GM03348 (cell line): Measurements from ENCODE around the gene DDC.
"Not testable (repeated sequence)": the region's sequence is repeated elsewhere in the genome, so short reads cannot be mapped to it uniquely, and the experiment has no call there.

Experiments used
- DNase-seq: peaks from one replicate; pipeline ENCODE4 v3.0.0; 2012; ENCODE audit warnings: low spot score

The DDC gene

DNA sequence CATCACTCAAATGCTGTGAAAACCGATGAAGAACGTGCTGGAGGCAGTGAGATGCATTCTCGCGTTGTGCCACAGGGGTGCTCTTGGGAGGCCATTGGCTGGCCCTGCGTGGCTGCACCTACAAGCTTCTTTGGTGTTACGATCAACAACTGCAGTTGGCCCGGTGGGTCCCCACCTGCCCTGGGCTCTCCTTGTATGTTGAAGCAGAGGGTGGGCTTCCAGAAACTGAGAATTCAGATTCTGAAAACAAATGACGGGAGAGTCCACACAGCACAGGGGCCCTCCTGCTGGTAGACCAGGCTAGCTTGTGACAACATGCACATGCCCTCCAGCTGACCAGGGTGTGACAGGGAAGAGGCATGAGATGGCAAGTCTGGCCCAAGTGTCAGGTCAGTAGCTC is 23.7 kb upstream of the DDC start:
- no peak for DNase-seq

DNA sequence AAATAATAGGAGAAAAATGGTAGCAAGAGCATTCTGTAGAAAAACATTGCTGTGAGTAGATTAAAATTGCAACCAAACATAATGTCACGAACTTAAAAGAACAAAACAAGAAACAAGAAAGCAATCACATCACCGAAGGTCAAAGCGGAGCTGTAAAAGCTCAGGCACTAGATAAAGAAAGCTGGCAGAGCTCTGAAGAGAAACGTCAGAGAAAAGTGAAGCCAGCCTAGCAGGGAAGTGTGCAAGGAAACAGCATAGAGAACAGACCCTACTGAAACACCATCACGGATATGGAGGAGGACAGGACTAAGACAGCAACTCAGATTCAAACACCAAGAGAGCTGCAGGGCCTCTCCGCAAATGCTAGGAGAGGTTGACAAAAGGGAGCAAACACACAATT is 22.5 kb upstream of the DDC start:
- no peak for DNase-seq

DNA sequence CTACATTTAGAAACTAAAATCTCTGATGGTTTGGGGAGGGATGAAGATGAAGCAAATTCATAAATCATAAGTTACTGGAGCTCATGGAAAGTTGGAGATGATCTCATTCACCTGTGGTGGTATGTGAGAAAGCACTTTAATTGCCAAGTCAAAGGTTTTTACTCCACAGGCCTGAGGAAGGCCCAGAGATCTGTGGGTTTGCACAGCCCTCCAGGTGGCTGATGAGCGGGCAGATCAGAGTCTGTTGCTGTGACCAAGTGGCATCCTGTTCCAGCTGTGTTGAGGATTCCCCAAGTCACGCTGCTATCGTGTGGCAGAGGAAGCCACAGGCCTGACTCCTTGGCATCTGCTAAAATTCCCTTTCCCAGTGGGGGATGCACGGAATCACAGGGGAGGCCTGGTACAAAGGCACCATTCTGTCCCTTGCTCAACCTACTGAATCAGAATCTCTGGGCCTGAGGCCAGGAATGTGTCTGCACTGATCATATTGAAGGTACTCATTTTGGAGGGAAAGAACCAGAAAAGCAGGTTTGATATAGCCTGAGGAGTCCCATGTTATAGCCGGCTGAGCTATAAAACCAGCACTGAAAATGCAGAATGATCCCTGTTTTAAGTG is 19.7 kb upstream of the DDC start:
- DNase-seq = no peak

DNA sequence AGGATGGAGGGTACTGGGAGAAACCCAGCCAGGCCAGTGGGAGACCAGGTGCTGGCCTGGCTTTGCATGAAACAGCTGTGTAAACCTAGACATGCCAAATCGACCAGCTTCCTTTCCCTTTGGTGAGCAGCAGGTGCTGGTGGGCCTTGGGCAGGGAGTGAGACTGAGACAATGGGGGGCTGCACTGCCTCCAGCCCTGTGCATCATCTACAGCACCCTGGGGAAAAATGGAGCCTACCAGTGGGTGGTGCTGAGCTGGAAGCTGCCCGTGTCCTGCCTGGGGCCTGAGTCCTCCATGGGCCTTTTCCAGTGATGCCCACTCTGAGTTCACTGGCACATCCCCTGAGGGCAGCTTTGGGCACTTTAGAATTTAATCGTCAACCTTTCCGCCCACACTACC is 19.2 kb upstream of the DDC start:
- no peak for DNase-seq

DNA sequence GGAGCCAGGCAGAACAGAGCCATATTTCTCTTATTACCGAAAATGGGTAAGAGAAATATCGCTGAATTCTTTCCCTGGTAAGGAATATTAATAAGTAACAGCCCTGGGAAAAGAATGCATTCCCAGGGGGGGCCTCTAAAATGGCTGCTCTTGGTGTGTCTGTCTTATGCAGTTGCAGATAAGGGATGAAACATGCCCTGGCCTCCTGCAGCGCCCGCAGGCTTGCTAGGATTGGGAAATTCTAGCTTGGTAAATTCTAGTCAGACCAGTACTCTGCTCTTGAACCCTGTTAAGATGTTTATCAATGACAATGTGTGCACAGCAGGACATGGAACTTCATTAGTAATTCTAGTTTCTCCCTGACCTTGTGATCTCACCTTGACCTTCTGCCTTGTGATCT is 18.1 kb upstream of the DDC start:
- not testable (repeated sequence) for DNase-seq

DNA sequence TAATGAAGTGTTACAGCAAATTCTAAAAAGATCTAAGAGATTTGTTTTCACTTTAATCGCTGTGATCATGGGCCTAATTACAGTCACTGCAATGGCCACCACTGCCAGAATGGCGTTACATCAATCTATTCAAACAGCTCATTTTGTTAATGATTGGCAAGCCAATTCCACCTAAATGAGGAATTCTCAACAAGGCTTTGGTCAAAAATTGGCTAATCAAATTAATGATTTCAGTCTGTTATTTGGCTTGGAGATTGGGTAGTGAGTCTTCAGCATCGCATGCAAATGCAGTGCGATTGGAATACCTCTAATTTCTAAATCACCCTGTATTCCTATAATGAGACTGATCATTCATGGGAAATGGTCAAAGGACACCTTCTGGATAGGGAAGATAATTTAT is 17.1 kb upstream of the DDC start:
- DNase-seq = not testable (repeated sequence)

DNA sequence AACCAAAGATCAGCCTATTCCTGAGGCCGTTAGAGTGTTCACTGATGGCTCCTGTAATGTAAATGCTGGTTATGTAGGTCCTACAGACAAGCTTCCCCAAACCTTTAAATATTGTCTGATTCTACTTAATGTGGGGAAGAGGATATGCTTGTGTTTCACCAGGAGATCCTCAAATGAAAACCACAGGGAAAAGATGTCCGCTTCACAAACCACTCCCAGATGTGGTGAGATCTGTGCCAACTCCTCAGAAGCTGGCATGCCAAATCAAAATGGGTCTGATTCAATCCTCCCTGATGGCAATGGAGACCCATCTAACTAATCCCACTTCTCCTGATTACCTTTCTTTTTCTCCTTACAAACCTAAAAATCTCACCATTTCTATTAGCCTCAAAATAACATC is 15.5 kb upstream of the DDC start:
- DNase-seq = not testable (repeated sequence)

DNA sequence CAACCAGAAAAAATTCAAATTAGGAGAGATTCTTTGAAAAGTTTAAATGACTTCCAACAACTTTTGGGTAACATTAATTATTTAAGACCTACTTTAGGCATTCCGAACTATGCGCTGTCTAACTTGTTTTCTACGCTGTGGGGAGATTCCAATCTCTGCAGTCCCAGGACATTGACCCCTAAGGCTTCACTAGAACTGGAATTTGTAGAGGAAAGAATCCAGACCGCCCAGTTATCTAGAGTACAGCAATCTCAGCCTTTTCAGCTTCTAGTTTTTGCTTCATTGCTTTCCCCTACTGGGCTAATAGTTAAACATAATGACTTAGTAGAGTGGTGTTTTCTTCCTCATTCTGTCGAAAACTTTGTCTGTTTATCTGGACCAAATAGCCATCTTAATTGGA is 14.9 kb upstream of the DDC start:
- DNase-seq = no peak

DNA sequence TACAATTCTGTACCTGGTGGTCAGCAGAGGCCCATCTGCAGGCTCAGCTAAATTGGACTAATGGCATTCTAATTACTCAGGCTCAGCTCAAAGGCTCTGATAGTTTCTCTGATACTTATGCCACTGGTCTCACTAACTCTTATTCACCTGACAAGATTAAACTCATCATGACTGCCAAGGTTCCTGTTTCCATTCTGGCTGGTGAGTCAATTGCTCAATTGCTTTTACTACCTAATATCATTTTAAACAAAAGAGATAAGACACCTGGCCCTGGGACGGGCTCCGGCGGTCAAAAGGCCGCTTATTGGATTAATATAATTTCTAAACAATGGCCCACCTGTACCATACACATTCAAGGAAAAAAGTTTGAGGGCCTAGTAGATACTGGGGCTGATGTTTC is 12.9 kb upstream of the DDC start:
- DNase-seq = not testable (repeated sequence)

DNA sequence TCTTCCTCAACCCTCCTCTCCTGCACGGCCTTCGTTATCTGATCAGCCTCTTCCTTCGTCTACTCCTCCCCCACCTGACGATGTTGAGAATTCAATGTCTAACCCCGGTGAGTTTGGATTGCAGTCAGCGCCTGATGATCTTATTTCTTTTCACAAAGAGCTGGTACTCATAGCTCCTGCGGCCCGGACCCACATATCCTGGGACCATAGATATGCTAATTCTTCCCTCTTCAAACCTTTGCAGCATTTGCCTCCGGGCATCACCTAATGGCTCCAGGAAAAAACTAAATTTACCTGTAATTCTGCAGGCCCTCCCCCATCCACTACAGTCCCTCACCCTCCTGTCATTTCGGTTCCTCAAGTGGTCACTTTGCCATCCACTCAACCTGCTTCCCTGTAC is 12.4 kb upstream of the DDC start:
- no peak for DNase-seq

DNA sequence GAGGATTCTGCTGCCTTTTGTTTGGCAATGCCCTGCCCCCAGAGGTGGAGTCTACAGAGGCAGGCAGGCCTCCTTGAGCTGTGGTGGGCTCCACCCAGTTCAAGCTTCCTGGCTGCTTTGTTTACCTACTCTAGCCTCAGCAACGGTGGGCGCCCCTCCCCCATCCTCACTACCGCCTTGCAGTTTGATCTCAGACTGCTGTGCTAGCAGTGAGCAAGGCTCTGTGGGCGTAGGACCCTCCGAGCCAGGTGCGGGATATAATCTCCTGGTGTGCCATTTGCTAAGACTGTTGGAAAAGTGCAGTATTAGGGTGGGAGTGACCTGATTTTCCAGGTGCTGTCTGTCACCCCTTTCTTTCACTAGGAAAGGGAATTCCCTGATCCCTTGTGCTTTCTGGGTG is 11.2 kb upstream of the DDC start:
- DNase-seq = not testable (repeated sequence)

DNA sequence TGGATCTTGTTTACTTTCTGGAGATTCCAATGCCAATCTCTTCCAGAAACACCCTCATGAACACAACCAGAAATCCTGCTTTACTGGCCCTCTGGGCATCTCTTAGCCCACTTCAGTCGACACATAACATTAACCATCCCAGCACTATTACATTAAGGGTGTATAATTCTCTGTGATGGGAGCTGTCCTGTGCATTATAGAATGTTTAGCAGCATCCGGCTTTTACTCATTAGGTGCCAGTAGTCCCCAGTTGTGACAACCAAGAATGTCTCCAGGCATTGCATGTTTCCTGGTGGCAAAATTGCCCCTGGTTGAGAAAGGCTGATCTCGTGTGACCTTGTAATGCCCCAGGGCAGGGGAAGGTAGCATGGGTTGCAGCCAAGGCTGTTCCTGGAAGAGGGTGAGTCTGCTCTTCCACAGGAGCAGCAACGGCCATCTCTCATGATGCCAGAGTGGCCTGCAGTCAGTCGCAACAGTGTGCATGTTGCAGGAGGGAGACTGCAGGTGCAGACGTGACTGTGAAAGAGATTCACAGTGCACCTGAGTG is 2.6 kb upstream of the DDC start:
- DNase-seq = no peak

DNA sequence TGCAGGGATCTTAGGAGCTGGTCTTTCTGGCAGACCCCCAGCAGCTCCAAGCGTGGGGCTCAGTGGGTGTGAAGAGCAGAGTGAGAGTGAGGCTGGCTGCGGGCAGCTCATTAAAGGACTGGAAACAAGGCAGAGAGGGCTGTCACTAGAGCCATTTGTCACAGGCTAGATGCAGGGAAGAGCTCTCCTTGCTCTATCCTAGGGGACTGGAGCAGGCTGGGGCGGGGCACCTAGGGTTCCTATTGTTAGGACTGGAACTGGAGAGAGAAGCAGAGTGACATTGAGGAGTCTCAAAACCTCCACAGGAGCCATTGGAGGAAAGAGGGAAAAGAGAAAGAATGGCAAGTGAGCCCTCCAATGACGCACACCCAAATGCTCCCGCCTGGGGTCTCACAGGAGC is 772 bp upstream of the DDC start:
- DNase-seq = no peak

DNA sequence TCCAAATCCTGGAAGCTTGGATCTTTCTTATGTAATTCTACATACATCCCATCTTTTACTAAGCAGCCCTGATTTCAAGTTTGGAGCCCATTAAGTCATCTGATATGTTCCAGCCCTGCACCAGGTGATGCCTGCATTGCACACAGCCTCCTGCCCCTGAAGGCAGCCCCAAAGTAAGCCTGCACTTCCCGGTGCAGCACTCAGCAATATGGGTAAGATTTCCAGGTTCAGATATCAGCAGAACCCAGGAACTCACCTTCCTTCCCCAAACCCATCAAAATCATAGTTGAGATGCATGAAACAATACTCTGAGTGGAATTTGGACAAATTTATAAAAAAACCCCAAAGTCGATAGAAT is 333 bp upstream of the DDC start:
- no peak for DNase-seq

DNA sequence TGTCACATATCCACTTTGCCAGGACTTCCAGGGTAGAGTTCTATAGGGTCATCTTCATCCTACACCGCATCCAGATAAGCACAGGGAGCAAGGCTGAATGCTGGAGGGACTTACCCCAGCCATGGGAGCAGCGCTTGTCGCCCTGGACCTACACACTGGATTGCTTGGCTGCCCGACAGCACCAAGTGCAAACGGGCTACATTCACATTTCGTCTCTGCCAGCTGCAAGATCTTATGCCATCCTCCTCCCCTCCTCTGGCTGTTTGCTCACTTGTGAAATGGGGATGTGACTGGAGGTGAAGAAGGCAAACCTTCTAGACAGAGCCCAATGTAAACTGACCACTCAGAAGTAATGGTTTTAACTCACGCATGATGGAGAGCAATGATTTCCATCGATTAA is 1.0 kb downstream of the DDC start:
- no peak for DNase-seq

DNA sequence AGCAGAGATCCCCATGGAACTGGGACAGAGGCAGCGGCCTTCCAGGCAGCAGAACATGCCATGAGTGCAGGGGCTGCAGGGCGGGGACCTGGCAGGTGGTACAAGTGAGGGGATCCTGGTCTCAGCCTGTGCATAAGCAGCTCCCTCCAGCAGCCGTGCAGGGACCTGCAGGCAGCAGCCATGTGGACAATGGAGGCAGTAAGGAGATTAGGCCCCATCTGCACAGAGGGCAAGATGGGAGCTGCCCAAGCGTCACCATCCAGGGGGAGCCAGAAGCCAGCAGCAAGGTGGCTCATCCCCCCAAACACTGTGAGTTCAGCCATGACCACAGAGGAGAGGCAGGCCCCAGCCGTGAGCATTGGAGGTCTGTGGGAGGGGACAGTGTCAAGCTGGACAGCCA is 3.1 kb downstream of the DDC start:
- DNase-seq = no peak

DNA sequence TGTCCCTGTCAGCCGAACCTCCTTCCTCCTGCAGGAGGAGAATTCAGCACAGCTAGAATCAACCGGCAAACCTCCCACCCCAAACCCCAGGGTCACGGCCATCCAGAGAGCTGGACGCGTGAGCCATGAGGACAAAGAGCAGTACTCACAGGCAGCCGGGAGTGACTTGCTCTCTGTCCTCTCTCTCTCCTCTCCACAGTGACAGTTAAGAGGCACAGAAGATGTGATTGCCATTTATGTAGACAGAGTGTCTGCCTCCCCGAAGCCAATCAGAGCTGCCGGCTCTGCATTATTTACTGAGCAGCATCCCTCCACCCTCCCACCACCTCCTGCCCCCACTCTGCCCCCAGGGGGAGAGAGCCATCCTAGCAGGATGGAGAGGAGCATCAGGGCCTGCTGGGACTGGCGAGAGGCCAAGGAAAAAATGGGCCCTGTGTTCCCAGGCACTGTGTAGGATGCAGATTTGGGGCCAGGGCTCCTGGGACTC is 4.3 kb downstream of the DDC start:
- no peak for DNase-seq

DNA sequence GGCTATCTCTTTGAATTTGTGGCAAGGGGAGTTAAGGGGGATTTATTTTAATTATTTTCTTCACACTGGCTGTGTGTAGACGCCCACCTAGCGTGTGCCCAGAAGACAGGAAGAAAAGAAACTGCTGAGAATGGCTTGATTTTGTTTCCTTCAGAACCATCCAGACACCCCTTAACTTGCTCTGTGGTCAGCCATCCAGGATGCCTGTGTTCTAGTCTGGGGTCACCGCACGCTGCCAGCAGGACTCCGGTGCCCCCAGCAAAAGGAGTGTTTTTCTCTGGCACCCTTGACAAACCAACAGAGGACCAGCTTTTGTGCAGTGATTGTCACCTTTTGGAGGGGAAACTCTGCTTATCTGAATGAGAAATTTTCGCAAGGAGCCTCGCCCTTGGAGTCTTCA is 5.3 kb downstream of the DDC start:
- no peak for DNase-seq

DNA sequence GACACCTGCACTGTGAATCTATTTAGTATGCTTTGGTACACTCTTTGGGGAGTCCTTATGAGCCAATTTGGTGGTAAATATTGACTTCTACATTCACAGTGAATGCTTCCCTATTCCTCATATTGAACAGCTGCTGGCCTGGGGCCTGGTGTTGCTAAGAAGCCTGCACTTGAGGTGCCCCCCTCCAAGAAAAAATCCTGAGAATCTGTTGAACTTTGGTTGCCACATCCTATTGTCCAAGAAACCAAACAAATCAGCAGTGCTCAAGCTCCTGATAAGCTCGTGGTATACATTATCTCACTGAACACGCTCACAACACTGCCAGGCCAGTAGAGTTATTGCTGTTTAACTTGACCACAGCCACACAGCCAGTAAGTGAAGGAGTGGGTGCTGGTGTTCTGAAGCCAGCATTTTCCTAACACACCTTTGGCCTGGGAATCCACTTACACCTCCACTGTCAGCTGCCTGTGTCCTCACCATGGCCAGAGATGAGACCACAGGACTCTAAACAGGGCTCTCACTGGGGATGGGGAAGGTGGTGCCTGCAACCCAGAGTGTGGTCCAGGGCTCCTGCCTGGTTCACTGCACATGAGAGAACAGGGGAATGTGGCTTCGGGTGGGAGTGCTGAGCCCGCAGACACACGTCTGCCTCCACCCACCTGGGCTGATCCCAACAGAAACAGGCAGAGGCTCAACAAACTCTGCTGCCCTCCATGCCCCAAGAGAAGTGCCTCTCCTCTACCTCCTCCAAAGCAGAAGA is 6.7 kb downstream of the DDC start:
- no peak for DNase-seq

DNA sequence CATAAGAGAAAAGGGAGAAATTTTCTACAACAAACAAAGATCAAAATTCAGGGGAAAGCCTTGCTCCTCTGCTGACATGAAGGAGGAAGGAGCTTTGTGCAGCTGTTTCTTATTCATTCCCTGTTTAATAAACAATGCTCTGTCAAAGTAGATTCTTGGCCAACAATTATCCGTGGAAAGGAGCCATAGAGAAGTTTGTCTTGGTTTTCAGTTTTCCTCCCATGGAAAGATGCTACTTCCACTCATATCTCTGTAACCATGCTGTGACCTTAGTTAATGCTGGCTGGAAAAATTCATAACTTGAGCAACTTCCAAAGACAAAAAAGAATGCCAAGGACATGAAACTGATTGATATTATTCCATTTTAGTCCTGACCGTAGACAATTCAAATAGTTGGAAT is 8.1 kb downstream of the DDC start:
- DNase-seq = no peak

DNA sequence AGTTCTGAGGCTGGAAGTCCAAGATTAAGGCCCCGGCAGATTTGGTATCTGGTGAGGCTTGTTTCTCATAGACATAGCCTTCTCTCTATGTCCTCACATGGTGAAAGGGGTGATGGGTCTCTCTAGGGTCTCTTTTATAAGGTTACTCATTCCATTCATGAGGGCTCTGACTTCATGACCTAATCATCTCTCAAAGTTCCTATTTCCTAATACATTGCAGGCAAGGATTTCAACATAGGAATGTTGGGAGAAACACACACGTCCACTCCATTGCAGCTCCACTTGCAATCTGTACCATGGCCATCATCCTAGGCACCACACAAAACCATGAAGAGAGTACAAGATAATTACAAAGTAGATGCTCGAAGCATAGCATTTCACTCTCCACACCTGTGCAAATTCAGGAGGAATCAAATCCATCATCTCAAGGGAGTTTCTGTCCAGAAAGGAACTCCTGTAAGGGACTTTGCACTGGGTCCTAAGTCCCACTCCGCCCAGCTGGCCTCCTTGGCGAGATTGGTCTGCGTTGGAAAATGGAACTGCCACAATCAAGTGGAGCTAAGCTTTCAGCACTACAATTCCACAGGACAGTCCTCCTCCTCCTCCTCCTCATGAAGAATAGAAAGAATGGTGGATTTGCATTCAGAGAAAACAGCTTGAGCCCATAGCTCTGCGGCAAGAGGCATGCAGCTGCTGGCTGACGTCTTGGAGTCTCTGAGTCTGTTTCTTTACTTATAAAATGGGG is 8.8 kb downstream of the DDC start:
- DNase-seq = no peak

DNA sequence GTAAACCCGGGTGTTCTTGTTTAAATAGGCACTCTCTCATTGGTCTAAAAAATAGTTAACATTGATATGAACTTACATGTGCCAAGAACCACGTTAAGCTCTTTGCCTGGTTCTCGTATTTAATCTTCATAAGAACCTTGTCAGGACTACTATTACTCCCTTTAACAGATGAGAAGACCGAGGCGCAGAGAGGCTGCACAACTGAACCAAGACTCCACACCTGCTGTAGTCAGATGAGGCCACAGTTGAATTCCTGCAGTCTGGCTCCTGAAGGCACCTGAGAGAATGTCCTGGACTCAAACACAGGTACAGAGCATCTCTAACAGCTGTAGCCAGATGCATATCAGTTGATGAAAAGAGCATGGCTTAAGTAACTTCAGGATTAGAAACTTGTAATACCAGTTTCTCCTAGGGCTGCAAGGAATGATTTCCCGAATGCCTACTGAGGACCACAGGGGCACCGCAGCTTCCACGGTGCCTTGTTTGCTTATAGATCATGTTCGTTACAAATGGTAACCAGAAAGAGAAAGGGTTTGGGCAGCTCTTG is 9.5 kb downstream of the DDC start:
- DNase-seq = no peak
